KG1 (cell line): ENCODE measurements around the gene MAN2A2.

Source experiments
- DNase-seq: peaks from one replicate; lab custom pipeline; 2025; lab: John Stamatoyannopoulos, UW

MAN2A2 gene

DNA sequence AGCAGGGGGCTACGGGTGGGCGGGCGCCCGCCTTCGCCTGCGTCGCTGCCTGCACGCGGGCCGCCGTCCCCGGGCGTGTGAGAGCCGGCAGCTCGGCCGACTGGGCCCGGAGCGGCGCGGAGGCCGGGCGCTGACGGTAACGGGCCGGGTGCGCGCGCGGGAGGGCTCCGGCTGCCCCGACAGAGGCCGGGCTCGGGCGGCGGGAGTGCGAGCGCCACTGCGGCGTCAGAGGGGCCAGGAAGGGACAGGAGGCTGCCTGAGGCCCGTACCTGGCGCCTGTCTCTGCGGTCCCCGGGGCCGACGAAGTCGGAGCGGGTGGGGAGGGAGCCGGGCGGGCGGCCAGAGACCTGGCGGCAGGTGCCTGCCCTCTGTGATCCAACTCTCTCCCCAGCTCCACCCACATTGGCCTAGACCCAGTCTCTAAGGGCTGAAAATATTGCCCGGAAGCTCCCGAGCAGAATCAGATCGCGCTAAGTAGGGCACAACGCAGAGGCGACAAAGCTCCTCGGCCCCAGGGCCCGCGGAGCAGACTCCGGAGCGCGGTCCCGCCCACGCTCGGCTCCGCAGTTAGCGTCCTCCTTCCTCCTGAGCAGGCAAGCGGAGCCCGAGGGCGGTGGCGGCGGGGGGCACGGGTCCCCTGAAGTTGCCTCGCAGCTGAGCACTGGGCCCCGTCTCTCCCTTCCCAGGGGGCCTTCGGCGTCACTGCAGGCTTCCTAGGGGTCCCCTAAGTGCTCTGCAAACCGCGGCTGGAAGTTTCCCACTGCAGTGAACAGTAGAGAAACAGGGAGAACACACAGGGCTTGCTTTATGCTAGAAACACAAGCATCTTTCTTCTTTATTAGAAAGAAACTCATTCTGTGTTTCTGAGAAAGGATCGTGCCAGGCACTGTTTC is at the start of gene MAN2A2:
MAN2A2 (plus strand) TSS at position 463 of the 893 bp plus-strand sequence. CDS start 906 bp downstream, outside the sequence.
- DNase-seq: peak; percentile 44

- DNase-seq: no peak
Measured at GRCh38 chr15:90855139-90855538, 48.0 kb upstream of the MAN2A2 start.

- DNase-seq: no peak
Measured at GRCh38 chr15:90857337-90857736, 45.8 kb upstream of the MAN2A2 start.

DNA sequence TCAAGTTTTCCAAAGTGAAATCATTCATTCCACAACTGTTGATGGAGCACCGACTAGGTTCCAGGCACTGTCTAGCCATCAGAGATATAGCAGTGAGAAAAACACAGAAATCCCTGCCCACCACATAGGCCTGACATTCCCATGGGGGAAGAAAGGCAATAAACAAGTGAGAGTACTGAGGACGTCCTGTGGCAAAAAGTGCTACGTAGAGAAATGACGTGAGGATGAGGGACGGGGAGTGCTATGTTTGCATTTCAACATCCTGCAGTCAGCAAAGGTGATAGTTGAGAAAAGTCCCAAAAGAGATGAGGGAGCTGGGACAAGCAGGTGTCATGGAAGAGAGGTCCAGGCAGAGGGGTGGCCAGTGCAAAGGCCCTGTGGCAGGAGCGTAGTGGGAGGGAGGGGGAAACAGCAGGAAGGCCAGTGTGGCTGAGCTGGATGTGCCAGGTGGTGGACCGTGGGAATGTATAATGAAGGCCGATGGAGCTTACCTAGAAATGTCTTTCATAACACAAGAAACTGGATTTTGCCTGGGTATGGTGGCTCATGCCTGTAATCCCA is 45.1 kb upstream of the MAN2A2 start:
- no peak for DNase-seq

GRCh38 chr15:90859234-90860131 is 43.6 kb upstream of the MAN2A2 start:
- DNase-seq: no peak

DNA sequence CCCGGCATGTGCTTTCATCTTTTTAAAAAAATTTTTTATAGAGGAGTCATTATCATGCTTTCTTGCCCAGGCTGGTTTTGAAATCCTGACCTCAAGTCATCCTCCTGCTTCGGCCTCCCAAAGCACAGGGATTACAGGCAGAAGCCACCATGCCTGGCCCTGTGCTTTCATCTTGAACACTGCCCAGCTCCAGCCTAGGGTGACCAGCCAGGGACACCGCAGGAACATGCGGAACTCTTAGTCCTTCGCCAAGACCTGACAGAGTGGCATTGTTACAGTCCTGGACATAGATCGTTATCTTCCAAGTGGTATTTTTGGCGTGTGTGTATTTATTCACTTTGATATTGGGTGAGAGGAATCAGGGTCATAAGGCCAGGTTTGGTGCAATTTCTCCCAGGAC is 42.7 kb upstream of the MAN2A2 start:
- DNase-seq: no peak

- DNase-seq: no peak
Measured at GRCh38 chr15:90860942-90861675, 42.0 kb upstream of the MAN2A2 start.

DNA sequence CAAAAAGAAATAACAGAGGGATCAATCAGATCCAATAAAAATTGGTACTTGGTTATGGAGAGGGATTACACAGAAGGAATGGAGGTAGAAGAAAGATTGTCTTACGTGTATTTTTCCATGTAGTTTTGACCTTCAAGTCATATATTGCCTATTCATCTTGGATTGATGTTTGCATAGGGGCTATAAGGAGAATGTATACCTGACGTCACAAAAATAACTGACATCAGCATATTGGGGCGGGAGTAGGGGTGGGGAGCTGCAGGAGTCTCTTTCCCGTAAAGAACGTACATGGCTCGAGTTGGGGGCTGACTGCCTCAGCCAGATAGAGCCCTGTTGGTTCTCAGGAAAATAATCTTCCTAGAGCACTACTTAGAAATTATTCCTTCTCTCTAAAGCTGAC is 40.6 kb upstream of the MAN2A2 start:
- no peak for DNase-seq

DNA sequence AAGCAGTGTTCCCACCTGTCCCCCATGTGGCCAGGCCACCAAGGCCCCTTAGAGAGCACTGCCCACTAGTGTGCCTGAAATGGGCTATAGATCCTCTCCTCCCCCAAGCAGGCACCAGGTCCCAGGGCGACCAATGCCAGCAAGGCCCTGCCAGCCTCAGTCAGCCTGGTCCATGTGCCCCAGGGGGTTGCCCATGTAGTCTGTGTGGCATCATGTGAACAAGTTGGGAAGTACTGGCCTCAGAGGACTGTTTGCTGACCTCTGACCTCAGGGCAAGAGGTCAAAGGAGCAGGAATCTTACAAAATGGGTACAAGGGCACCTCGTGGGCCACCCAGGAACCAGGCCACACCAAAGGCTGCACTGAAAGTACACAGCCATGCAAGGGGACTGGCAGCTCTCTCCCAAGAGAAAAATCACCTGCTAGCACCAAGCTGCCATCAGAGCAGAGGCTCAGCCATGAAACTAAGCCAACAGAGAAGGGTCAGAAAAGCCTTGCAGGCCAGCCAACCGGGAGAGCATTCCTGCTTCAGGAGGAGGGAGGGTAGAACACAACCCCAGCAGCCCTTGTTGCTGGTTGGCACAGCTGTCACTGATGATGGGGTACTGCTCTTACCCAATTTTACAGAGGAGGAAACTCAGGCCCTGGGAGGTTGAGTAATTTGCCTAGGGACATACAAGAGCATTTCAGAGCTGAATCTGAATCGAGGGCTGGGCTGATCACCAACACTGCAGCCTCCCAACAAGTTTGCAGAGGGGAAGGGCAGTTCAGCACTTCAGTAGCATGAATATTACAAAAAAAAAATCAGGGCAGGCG is 39.9 kb upstream of the MAN2A2 start:
- no peak for DNase-seq

DNA sequence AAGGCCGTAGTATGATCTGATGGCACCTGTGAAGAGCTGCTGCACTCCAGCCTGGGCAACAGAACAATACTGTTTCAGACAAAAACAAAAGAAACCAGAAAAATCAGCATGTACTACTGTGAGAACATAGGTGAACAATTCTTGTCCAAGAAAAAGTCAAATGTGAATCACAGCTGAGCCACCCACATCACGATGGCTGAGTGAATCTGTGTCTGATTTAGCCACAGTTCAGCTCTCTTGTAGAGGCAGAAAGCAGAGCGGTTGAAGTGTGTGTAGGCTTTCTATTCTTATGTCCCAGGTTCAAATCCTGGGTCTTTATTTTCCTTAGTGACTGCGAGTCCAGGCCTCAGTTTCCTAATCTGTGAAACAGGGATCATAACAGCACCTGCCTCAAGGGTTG is 39.1 kb upstream of the MAN2A2 start:
- no peak for DNase-seq

DNA sequence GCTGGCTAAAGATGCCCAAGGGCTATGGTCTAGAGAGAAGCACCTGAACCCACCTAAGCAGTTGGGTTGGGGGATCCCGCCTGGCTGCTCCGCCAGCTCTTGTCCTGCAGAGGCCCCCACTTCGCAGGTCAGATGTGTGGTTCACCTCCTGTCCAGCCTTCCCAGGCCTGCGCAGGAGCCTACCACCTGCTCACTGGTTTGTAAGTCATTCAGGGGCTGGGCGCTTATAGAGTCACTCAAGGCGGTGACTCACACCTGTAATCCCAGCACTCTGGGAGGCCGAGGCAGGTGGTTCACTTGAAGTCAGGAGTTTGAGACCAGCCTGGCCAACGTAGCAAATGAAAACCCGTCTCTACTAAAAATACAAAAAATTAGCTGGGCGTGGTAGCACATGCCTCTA is 38.6 kb upstream of the MAN2A2 start:
- DNase-seq: no peak

DNA sequence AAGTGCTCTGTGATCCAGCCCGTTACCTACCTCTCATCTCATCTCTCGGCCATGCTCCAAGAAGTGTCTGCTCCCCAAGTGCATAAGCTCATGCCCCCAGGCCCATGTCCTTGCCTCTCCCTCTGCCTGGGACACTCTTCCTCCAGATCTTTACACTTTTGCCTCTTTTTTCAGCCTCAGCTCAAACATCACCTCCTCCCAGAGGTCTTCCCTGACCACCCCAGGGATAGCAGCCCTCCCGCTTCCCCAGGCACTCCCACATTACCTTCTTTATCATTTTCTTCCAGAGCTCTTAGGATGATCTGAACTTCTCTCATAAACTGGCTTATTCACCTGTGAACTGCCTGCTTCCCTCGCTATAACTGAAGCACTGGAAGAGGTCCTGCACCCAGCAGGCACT is 37.4 kb upstream of the MAN2A2 start:
- no peak for DNase-seq

DNA sequence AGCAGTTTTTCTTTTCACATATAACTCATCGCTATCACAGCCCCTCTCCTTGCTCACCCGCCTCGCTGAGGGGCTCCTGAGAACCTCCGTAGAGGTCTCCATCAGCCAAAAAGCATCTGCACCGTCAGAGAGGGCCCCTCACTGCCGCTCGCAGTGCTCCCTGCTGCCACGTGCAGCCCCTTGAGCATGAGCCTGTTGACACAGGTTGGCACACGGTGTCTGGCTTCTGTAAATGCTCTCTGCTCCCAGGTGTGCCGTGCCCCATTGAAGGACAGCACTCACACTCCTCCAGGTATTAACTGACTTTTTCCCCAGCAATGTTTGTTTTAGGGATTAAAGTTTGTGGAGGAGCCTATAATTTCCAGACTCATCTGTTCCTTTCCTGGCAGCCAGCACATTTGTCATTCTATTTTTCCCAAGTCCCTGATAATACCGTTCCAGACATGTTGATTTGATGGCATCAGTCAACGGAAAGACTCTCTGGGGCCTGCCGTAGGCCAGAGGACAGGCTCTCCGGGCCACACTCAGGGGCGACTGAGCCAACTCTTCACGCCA is 36.9 kb upstream of the MAN2A2 start:
- DNase-seq: no peak

GRCh38 chr15:90866800-90867199 is 36.3 kb upstream of the MAN2A2 start:
- DNase-seq: no peak

GRCh38 chr15:90868261-90868689 is 34.8 kb upstream of the MAN2A2 start, which contains the start of gene FURIN:
FURIN (plus strand) TSS chr15:90868588; CDS start chr15:90875741, 7,153 bp downstream.
- DNase-seq: no peak

DNA sequence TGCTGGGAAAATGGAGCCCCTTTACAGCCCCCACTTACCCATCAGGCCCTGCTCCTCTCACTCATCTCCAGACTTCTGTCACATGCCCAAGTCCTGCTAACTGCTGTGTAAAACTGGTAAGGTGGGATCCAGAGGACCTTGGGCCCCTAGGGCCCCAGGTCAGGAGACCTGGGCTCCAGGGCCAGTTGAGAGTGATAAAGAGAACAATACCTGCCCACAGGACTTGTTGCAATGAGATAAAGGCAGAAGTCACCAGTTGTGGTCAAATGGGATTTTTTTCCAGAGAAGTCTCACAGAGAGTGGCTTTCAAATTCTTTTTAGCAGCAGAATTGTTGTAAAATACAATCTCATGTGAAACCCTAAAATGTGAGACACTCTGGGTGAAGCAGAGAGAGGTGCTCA is 34.0 kb upstream of the MAN2A2 start:
- DNase-seq: no peak

GRCh38 chr15:90869601-90870353 is 33.3 kb upstream of the MAN2A2 start:
- DNase-seq: no peak

DNA sequence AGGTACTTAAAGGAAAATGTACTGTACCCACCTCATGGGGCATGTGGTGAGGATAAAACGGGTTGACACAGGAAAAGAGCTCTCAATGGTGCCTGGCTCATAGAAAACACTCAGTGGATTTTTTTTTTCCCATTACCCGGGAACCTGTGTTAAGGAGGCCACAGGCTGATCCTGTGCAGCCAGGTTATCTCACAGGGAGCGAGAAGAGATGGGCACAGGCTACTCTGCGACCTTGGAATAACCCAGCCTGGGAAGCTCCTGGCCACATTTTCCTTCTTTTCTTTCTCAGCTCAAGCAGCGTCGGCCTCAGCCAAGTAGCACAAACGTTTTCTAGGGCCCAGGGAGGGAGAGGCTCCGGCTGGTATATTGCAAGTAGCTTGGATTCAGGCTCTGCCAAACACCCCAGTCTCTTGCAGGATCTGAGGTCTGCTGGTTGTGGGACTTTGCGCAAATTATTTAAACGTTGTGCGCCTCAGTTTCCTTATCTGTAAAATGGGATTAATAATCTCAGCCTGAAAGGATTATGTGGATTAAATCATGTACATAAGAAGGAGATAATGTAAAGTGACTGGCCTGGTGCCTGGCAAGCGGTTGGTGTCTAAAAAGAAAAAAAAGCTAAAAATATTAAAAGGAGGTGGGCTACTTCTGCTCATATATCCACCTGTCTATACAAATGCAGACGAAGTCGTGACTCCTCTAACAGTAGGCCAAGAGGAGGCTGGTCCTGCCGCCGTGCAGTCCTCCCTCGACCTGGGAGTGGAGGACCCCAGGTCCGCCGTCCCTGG is 32.6 kb upstream of the MAN2A2 start:
- DNase-seq: no peak

GRCh38 chr15:90871139-90871715 is 31.9 kb upstream of the MAN2A2 start:
- no peak for DNase-seq
